BLaER1 treated with 17β-estradiol and CSF1 and Interleukin-3, amounts not matched to agents 10 nM and 100 nM (cell line): ENCODE data around the gene SIX3.
A peak's percentile ranks its signal among the peaks of the same experiment; 100 is the strongest.

Source experiments
- H3K27ac ChIP-seq, 11 experiments: shearing (Covaris generic); formaldehyde crosslinking; 2 replicates each; pipeline ENCODE4 v1.8.1; 2022
- H3K27me3 ChIP-seq, 11 experiments: shearing (Covaris generic); formaldehyde crosslinking; 2 replicates each; pipeline ENCODE4 v1.8.1; 2022
- H3K36me3 ChIP-seq, 11 experiments: shearing (Covaris generic); formaldehyde crosslinking; 2 replicates each; pipeline ENCODE4 v1.8.1; 2022
- H3K4me1 ChIP-seq, 10 experiments: shearing (Covaris generic); formaldehyde crosslinking; 2 replicates each; pipeline ENCODE4 v1.8.1; 2022
- H3K4me2 ChIP-seq, 11 experiments: shearing (Covaris generic); formaldehyde crosslinking; 2 replicates each; pipeline ENCODE4 v1.8.1; 2022
- H3K4me3 ChIP-seq, 10 experiments: shearing (Covaris generic); formaldehyde crosslinking; 2 replicates each; pipeline ENCODE4 v1.8.1; 2022
- H3K9ac ChIP-seq, 11 experiments: shearing (Covaris generic); formaldehyde crosslinking; 2 replicates each; pipeline ENCODE4 v1.8.1; 2022
- H3K9me3 ChIP-seq, 11 experiments: shearing (Covaris generic); formaldehyde crosslinking; replicated peaks in 1 of 11; 2 replicates each; pipeline ENCODE4 v1.8.1; 2022
- H4K20me1 ChIP-seq, 11 experiments: shearing (Covaris generic); formaldehyde crosslinking; 2 replicates each; pipeline ENCODE4 v1.8.1; 2022
- Cebpa-rat ChIP-seq, 11 experiments: shearing (Covaris generic); IDR thresholded peaks; 2 replicates each; pipeline ENCODE4 v1.8.1; 2022

SIX3 gene

GRCh38 chr2:44929159-44929734 lies 12.3 kb upstream of the SIX3 start:
- Histone ChIP-seq H3K4me2 (peak overlapping the region in 2 of 11 experiments; percentile 77 to 80; a peak in 1 of 22 replicates), H3K4me3 (peak overlapping the region in 2 of 10 experiments; percentile 38 to 43; a peak in 1 of 20 replicates), H3K9me3 (peaks cover 29 to 56% (median 44%) of the 10 kb centered on the region in 11 experiments), H3K27ac (no peak overlapping the region), H3K27me3 (peaks cover 99 to 100% (median 99%) of the 10 kb centered on the region in 11 experiments), H4K20me1 (peaks cover 0 to 52% (median 28%) of the 10 kb centered on the region in 11 experiments; a peak in 14 of 22 replicates), H3K9ac (no peak overlapping the region), H3K36me3 (no peaks in the 10 kb centered on the region), H3K4me1 (peaks cover 0 to 14% (median 0%) of the 10 kb centered on the region in 10 experiments; a peak in 3 of 20 replicates)
- TF ChIP-seq Cebpa-rat (IDR thresholded peaks at IDR 0.05), result no peak

GRCh38 chr2:44929735-44930273 lies 11.7 kb upstream of the SIX3 start:
- Histone ChIP-seq H3K4me1 (peaks cover under 1 to 15% (median 1%) of the 10 kb centered on the region in 10 experiments; a peak in 16 of 20 replicates), H3K4me2 (peak overlapping the region in 8 of 11 experiments; percentile 1 to 80 (median 37); a peak in 11 of 22 replicates), H3K9me3 (peaks cover 29 to 56% (median 44%) of the 10 kb centered on the region in 11 experiments), H4K20me1 (peaks cover 0 to 54% (median 30%) of the 10 kb centered on the region in 11 experiments; a peak in 14 of 22 replicates), H3K4me3 (peak overlapping the region in 4 of 10 experiments; percentile 35 to 48 (median 40); a peak in 5 of 20 replicates), H3K36me3 (no peaks in the 10 kb centered on the region), H3K9ac (no peak overlapping the region), H3K27me3 (peaks cover 99 to 100% (median 99%) of the 10 kb centered on the region in 11 experiments), H3K27ac (no peak overlapping the region)
- no peak for TF ChIP-seq Cebpa-rat (IDR thresholded peaks at IDR 0.05)

- Histone ChIP-seq H3K9ac (no peak overlapping the region), H3K4me3 (peak overlapping the region in 4 of 10 experiments; percentile 35 to 48 (median 40); a peak in 6 of 20 replicates), H3K4me1 (peaks cover 4 to 22% (median 8%) of the 10 kb centered on the region in 10 experiments; a peak in 17 of 20 replicates), H3K27me3 (peaks cover 99 to 100% (median 99%) of the 10 kb centered on the region in 11 experiments), H3K27ac (no peak overlapping the region), H3K4me2 (peak overlapping the region in 9 of 11 experiments; percentile 1 to 80 (median 35); a peak in 13 of 22 replicates), H3K36me3 (no peaks in the 10 kb centered on the region), H3K9me3 (peaks cover 29 to 56% (median 44%) of the 10 kb centered on the region in 11 experiments), H4K20me1 (peaks cover 0 to 61% (median 36%) of the 10 kb centered on the region in 11 experiments; a peak in 15 of 22 replicates)
- TF ChIP-seq Cebpa-rat (IDR thresholded peaks at IDR 0.05), result no peak
These were observed 11.0 kb upstream of the SIX3 start for GRCh38 chr2:44930274-44931197.

GRCh38 chr2:44931198-44931780 lies 10.2 kb upstream of the SIX3 start:
- no peak for TF ChIP-seq Cebpa-rat (IDR thresholded peaks at IDR 0.05)
- Histone ChIP-seq H3K27me3 (peaks cover 99 to 100% (median 99%) of the 10 kb centered on the region in 11 experiments), H3K36me3 (no peaks in the 10 kb centered on the region), H4K20me1 (peaks cover 0 to 69% (median 40%) of the 10 kb centered on the region in 11 experiments; a peak in 16 of 22 replicates), H3K4me3 (no peak overlapping the region), H3K27ac (no peak overlapping the region), H3K4me2 (no peak overlapping the region), H3K9me3 (peaks cover 29 to 56% (median 44%) of the 10 kb centered on the region in 11 experiments), H3K9ac (no peak overlapping the region), H3K4me1 (peaks cover 4 to 22% (median 8%) of the 10 kb centered on the region in 10 experiments; a peak in 17 of 20 replicates)

DNA sequence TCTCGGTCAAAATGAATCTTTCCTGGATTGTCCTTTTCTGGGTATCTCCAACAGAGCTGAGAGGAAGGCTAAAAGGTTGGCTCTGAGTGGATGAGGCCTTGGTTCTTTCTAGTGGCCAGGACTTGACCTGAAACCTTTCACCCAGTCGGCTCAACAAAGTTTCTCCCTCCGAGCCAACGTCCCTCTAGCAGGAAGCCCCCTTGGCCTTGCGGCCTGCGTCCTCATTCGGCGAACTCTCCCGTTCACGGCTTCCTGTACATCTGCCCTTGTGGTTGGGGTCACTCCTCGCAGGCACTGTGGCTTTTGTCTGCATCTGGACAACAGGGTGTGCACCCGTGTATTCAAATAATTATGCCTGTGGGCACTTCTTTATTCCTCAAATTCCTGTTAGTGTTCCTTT lies 9.4 kb upstream of the SIX3 start:
- H3K36me3 ChIP-seq, result no peaks in the 10 kb centered on the region
- H3K4me3 ChIP-seq, result no peak overlapping the region
- no peak for TF ChIP-seq Cebpa-rat (IDR thresholded peaks at IDR 0.05)
- no peak overlapping the region for H3K9ac ChIP-seq
- H3K4me2 ChIP-seq, result no peak overlapping the region
- no peak overlapping the region for H3K27ac ChIP-seq
- H3K4me1 ChIP-seq, result peaks cover 4 to 22% (median 8%) of the 10 kb centered on the region in 10 experiments; a peak in 17 of 20 replicates
- H3K27me3 ChIP-seq, result peaks cover 100% of the 10 kb centered on the region in 11 experiments
- H3K9me3 ChIP-seq, result peaks cover 29 to 56% (median 44%) of the 10 kb centered on the region in 11 experiments
- peaks cover 0 to 77% (median 48%) of the 10 kb centered on the region in 11 experiments; a peak in 16 of 22 replicates for H4K20me1 ChIP-seq

DNA sequence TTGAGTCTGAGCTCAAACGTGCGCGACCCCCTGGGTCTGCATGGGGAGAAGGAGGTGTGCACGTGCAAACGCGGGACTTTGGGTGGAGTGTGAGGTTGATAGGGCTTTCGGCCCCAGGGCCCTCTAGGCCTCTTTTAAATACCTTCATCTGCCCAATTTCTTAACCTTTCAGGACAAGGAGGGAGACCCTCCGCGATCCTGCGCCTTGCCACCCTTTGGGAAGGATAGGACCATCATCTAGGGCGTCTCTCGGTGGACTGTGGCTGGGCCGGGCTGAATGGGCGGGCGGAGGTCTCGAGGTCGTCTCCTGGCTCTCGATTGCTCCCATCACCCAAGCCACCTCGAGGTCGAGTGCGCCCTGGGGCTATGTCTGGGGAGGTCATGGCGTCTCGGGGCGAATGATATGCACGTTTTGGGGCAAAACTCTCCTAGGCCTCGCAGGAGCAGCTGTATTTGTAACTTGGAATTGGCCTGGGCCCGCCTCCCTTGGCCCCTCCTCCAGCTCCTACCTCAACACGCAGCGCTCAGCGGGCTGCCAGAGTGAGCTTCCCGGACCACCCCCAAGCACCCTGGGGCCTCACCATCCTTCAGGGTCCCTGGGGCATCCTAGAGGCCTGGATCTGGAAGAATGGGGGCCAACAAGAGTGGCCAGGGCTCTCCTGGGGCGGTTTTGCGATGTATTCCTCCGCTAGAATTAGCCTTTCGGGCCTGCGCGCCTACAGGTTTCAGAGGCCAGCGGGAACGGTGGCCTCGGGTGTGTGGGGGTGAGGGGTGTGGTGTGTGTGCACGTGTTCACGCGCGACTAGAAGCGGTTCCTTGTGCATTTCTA lies 8.7 kb upstream of the SIX3 start:
- peaks cover 100% of the 10 kb centered on the region in 11 experiments for H3K27me3 ChIP-seq
- peaks cover 6 to 23% (median 11%) of the 10 kb centered on the region in 10 experiments; a peak in 19 of 20 replicates for H3K4me1 ChIP-seq
- H3K9ac ChIP-seq, result no peak overlapping the region
- no peak for TF ChIP-seq Cebpa-rat (IDR thresholded peaks at IDR 0.05)
- peaks cover 0 to 82% (median 53%) of the 10 kb centered on the region in 11 experiments; a peak in 16 of 22 replicates for H4K20me1 ChIP-seq
- peaks cover 29 to 55% (median 44%) of the 10 kb centered on the region in 11 experiments for H3K9me3 ChIP-seq
- H3K4me2 ChIP-seq, result no peak overlapping the region
- H3K36me3 ChIP-seq, result no peaks in the 10 kb centered on the region
- H3K4me3 ChIP-seq, result no peak overlapping the region
- no peak overlapping the region for H3K27ac ChIP-seq

DNA sequence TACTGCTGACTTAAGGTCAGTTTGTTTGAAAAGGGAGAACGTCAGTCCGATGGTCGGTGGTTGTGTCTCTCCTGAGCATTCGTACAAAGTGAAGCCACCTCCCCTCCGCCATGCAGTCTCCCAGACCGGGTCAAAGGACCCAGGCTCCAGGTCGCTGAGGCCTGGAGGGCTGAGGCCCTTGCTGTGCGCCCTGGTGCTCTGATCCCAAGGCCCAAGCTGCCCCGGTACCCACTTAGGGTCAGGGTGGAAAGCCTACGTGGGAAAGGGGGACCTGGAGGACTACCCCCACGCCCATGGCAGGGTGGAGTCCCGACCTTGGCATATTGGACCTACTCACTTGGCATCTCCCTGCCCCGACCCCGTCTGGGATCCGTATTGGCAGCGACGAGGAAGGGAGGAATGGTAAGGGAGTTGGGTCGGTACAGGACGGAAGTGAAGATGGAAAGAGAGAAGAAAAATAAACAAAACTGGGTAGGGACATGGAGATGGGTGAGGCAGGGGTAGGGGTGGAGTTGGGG lies 8.0 kb upstream of the SIX3 start:
- no peak overlapping the region for H3K27ac ChIP-seq
- no peak overlapping the region for H3K4me2 ChIP-seq
- H3K9me3 ChIP-seq, result peaks cover 24 to 48% (median 40%) of the 10 kb centered on the region in 11 experiments
- no peak overlapping the region for H3K4me3 ChIP-seq
- H3K4me1 ChIP-seq, result peaks cover 10 to 30% (median 18%) of the 10 kb centered on the region in 10 experiments; a peak in 19 of 20 replicates
- TF ChIP-seq Cebpa-rat (IDR thresholded peaks at IDR 0.05), result no peak
- peaks cover 0 to 86% (median 60%) of the 10 kb centered on the region in 11 experiments; a peak in 16 of 22 replicates for H4K20me1 ChIP-seq
- H3K36me3 ChIP-seq, result no peaks in the 10 kb centered on the region
- peaks cover 100% of the 10 kb centered on the region in 11 experiments for H3K27me3 ChIP-seq
- H3K9ac ChIP-seq, result no peak overlapping the region
